Heart left ventricle (tissue), 13 donors: ENCODE data around the gene SRP72.

Experiments used
- POLR2A ChIP-seq, 2 donors: fragments of 450-650 bp; IDR thresholded peaks; one replicate each; pipeline ENCODE4 v1.6.1; 2017; ENCODE audit warnings: antibody characterized with exemption in 2 of 2, mild to moderate bottlenecking in 2 of 2, moderate library complexity in 2 of 2
- TF ChIP-seq, protein P1 (sequence below), 12 donors: fragments of 200-600 bp; sonication (generic) in 4 of 12; IDR thresholded peaks; one replicate each; pipeline versions ENCODE4 v1.5.0 to v1.8.0; 2018 to 2022; ENCODE audit warnings: antibody characterized with exemption in 12 of 12, mild to moderate bottlenecking in 5 of 12
- donor health status: ischemic (EF 13 %, LVEDD 7.1; RV severe dilation, severe dysfunction).
- donor health status: DM: no; HTN: yes; CAD: no.
- donor health status: DM: no; HTN: no; CAD: no.
- donor health status: ischemic (EF 25% LVEDD 6.9; RV normal size, moderate dysfunction).
- donor health status: ischemic (EF 25% LVEDD 5.7; RV mildly dilated, moderate dysfunction).
- donor health status: ischemic (EF 35%, LVEDD 5.7; RV mildly dilated, moderate dysfunction).
- donor health status: nonischemic (EF 11% LVEDD 7.7; RV severe dilation, severe dysfunction).
- donor health status: DM: yes; HTN: yes; CAD: no.
- donor health status: PGD.
- donor health status: ischemic (EF 29% LVEDD 5.4; RV normal size, mild dysfunction).
- donor health status: nonischemic (EF 23%, LVEDD 6.1; RV moderate dilation, normal function).

DNA sequence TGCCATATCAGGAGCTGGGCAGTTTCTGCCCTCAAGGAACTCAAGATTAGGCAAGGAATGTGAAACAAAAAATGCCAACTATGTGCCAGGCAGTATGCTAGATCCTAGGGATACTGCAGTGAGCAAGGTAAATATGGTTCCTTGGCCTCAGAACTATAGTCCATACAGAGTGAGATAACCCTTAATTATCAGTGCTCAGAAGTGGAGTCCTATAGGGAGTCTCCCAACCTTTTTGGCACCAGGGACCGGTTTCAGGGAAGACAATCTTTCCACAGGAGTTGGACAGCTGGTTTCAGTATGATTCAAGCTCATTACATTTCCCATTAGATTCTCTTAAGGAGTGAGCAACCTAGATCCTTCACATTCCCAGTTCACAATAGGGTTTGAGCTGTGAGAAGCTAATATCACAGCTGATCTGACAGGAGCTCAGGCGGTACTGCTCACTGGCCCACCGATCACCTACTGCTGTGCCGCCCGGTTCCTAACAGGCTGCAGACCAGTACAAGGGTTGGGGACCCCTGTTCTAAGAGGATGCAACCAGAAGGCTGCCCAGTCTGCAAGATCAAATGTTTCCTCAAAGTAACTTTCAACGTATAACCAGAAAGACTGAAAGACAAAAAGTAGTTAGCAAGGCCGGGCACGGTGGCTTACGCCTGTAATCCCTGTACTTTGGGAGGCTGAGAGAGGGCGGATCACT lies 1.7 kb upstream of the SRP72 start:
- TF ChIP-seq, protein P1, sequence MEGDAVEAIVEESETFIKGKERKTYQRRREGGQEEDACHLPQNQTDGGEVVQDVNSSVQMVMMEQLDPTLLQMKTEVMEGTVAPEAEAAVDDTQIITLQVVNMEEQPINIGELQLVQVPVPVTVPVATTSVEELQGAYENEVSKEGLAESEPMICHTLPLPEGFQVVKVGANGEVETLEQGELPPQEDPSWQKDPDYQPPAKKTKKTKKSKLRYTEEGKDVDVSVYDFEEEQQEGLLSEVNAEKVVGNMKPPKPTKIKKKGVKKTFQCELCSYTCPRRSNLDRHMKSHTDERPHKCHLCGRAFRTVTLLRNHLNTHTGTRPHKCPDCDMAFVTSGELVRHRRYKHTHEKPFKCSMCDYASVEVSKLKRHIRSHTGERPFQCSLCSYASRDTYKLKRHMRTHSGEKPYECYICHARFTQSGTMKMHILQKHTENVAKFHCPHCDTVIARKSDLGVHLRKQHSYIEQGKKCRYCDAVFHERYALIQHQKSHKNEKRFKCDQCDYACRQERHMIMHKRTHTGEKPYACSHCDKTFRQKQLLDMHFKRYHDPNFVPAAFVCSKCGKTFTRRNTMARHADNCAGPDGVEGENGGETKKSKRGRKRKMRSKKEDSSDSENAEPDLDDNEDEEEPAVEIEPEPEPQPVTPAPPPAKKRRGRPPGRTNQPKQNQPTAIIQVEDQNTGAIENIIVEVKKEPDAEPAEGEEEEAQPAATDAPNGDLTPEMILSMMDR (IDR thresholded peaks at IDR 0.05): no peak
- TF ChIP-seq POLR2A (IDR thresholded peaks at IDR 0.05): no peak
